ENCODE data around the gene CTNNA1.

CTNNA1 gene

DNA sequence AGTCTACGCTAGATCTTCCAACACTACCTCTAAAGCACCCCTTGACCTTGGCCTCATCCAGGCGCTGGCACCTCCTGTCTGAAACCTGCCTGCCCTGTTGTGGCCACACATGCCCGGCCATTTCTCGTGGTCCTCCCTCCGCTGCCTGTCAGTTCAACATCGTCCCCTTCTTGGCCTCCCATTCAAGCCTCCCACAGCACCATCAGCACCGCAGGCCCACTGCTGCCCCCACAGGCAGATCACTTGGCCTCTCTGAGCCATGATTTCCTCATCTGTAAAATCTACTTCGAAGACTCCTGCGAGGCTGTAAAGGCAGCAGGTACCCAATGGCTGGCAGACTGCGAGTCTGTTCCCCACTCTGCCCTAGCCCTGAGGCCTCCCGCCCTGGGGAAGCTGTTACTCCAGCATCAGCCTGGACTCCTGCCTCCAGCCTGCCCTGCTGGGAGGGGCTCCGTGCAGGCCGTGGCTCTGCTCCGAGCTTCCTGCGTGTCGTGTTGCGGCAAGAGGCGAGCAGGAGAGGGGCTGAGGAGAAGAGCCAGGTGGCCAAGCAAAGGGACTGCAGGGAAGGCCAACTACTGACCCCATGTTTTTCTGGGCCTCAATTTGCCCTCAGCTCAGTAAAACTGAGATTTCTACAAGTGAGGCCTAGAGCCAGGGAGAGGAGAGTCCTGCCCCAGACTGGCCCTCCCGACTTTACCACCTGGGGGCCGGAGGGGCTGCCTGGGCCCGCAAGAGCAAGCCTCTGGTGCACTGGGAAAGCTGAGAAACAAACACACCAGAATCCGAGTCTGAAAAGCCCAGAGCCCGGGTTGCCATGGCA is 192.4 kb downstream of the CTNNA1 start:
- no peaks in the 10 kb centered on the region for H3K9me3 Mint-ChIP-seq
- peaks cover 29% of the 10 kb centered on the region for H3K36me3 Mint-ChIP-seq (ENCODE audit: low read depth)
- H3K27ac Mint-ChIP-seq: no peak overlapping the region
- no peaks in the 10 kb centered on the region for H3K27me3 Mint-ChIP-seq
- H3K4me3 Mint-ChIP-seq: no peak overlapping the region
- H3K4me1 Mint-ChIP-seq (ENCODE audit: low read depth): peaks cover 6% of the 10 kb centered on the region
- DNase-seq: no peak

DNA sequence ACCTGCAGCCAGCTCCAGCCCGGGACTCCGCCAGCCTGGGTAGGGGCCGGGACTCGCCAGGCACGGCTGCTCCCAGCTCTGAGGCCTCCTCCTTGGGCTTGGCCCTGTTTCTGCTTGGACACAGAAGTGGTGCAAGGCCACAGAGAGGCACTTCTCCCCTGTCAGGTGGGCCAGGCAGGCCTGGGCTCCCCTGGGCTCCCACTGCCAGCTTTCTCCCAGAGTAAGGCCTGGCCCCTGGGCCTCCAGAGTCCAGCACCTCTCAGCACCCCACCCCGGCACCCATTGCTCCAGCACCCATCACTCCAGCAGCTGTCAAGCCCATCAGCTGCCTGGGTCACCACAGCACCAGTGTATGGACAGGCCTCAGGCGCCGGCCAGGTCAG is 193.0 kb downstream of the CTNNA1 start:
- DNase-seq: no peak
- no peaks in the 10 kb centered on the region for H3K27me3 Mint-ChIP-seq
- H3K27ac Mint-ChIP-seq: no peak overlapping the region
- no peaks in the 10 kb centered on the region for H3K9me3 Mint-ChIP-seq
- H3K36me3 Mint-ChIP-seq (ENCODE audit: low read depth): peaks cover 26% of the 10 kb centered on the region
- H3K4me1 Mint-ChIP-seq (ENCODE audit: low read depth): no peaks in the 10 kb centered on the region
- H3K4me3 Mint-ChIP-seq: no peak overlapping the region

DNA sequence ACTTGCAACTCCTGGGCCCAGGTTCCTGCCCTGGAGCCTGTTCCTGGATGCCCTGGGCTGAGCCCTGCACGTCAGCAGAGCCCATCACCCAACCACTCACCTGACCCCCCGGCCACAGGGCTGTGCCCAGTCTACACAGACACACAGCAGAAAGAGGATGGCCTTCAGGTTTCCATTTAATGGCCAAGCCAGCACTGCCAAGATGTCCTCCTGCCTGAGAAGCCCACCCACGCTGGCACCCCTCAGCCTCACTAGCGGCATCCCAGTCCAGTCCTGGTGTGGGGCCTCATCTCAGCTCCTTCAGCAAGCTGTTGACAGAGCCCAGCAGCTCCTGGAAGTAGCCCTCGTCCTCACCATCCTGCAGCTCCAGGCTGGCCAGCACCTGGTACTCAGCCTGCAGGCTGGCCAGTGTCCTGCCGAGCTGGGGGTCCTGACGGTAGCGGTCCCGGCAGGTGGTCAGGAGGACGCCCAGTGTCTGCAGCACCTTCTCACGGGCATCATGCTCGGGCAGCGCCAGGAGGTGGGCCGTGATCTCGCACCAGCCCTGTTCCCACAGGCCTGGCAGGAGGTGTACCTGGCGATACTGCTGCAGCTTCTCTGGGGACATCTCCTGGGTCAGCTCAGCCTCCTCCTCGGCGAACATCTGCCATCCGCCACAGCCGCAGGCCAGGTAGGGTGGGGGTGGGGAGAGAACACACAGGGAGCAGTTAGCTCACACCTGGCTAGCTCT is 193.8 kb downstream of the CTNNA1 start:
- Mint-ChIP-seq H3K4me1 (ENCODE audit: low read depth) (no peaks in the 10 kb centered on the region), H3K9me3 (no peaks in the 10 kb centered on the region), H3K4me3 (no peak overlapping the region), H3K27ac (no peak overlapping the region), H3K36me3 (ENCODE audit: low read depth) (peaks cover 21% of the 10 kb centered on the region), H3K27me3 (no peaks in the 10 kb centered on the region)
- no peak for DNase-seq

DNA sequence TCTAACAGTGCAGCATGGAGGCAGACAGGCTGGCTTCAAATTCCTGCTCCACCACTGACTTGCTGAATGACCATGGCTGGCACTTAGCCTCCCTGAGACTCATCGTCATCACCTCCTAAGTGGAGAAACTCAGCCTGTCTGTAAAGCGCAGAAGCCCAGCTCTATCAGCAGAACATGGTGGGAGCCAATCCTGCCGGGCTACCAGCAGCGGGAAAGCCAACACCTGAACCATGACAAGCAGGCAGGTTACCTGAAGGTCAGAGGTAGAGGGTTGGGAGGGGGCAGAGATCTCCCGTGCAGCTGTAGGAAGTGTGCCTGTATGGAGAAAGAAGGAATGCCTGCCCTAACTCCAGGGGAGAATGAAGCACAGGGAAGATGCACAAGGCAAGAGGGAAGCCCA is 194.6 kb downstream of the CTNNA1 start:
- no peaks in the 10 kb centered on the region for H3K9me3 Mint-ChIP-seq
- DNase-seq: no peak
- H3K36me3 Mint-ChIP-seq (ENCODE audit: low read depth): peaks cover 19% of the 10 kb centered on the region
- H3K27me3 Mint-ChIP-seq: no peaks in the 10 kb centered on the region
- H3K4me3 Mint-ChIP-seq: no peak overlapping the region
- H3K4me1 Mint-ChIP-seq (ENCODE audit: low read depth): peaks cover 2% of the 10 kb centered on the region
- no peak overlapping the region for H3K27ac Mint-ChIP-seq

DNA sequence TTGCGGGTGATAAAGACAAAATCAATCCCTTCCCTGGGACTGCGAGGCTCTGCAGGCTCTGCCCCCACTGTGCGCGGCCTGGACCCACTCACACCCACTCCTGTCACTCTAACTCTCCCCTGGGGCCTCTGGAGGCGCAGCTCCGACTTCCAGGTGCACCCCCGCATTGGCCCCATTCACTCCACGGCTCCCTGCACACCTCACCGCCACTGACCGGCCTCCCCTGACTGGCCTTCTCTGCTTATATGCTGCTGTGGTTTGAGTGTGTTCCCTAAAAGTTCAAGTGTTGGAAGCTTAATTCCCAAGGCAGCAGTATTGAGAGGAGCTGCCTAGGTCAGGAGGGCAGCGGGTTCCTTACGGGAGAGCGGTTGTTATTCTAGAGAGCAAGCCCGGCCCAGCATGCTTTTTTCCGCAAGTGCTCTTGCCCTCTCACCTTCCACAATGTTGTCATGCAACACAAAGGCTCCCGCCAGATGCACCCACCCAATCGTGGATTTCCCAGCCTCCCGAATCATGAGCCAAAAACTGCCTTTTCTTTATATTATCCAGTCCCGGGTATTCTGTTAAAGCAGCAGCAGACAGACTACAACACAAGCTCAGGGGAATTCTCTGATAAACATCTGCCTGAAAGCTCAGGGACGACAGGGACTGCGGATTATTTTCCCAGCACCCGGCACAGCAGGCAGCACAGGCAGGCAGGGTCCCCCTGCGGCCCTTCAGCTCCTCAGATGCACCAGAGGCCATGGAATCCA is 195.4 kb downstream of the CTNNA1 start:
- Mint-ChIP-seq H3K4me3 (no peak overlapping the region), H3K27me3 (no peaks in the 10 kb centered on the region), H3K4me1 (ENCODE audit: low read depth) (peaks cover 11% of the 10 kb centered on the region), H3K27ac (no peak overlapping the region), H3K36me3 (ENCODE audit: low read depth) (peaks cover 13% of the 10 kb centered on the region), H3K9me3 (no peaks in the 10 kb centered on the region)
- no peak for DNase-seq

DNA sequence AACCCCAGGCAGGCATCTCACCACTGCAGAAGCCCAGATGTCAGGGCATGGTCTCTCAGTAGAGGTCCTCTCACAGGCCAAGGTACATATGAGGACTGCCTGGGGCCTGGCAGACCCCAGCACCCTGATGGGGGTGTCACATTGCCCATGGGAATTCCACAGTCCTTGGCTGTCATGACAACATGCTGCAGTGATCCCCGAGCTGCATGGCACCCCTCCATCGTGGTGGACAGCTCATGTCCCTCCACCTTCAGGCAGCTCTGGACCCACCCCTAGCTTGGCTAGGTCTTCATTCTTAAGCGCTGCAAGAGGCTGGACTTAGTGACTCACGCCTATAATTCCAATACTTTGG is 196.0 kb downstream of the CTNNA1 start:
- no peak for DNase-seq
- Mint-ChIP-seq H3K4me3 (no peak overlapping the region), H3K36me3 (ENCODE audit: low read depth) (peaks cover 12% of the 10 kb centered on the region)

DNA sequence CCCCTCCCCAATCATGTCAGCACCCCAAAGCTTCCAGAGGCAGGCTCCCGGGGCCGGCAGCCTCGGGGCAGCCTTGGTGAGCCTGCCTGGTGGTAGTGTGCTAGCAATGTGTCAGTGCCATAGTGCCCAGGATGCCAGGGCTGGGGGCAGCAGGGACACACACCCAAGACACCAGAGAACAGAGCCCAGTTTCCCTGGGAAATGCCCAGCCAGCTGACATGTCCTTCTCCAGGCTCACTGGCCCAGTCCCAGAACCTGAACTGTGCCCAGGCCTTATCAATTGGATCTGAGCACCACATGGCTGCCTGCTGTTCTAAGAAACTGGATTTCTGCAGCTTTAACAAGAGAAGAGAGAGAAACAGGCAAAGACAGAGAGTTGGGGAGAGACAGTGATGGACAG is 196.8 kb downstream of the CTNNA1 start:
- Mint-ChIP-seq H3K27me3 (no peaks in the 10 kb centered on the region), H3K9me3 (no peaks in the 10 kb centered on the region), H3K36me3 (ENCODE audit: low read depth) (peaks cover 13% of the 10 kb centered on the region), H3K27ac (no peak overlapping the region), H3K4me3 (no peak overlapping the region), H3K4me1 (ENCODE audit: low read depth) (peaks cover 16% of the 10 kb centered on the region)
- DNase-seq: peak; percentile 12

More for the DNA sequence above, 196.0 kb downstream of the CTNNA1 start:
- Mint-ChIP-seq H3K27ac (no peak overlapping the region), H3K9me3 (no peaks in the 10 kb centered on the region), H3K4me1 (ENCODE audit: low read depth) (peaks cover 16% of the 10 kb centered on the region), H3K27me3 (no peaks in the 10 kb centered on the region)

DNA sequence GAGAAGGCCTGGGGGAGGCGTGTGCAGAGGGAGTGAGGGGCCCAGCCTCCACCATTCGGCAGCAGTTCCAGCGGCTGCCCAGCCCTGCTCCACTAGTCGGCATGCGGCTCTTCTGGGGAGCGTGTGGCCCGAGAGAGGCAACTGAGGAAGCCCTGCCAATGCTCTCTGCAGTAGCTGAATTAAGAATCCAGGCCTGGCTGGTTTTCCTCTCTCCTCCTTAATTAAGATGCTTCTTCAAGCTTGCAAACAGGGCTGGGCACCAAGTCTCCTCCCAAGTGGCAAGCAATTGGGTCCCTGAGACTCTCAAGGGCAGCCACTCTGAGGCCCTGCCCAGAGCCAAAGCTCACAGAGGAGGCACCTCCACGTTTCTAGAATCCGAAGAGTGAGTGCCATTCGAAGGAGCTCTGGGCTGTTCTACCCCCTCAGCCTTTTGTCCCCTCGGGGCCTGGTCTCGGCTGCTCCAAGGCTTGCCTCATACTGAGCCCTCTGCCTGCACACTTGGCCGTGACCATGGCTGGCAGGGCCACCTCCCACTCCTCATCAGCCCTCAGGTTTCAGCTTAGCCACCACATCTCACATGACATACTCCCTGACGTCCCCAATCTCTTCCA is 197.3 kb downstream of the CTNNA1 start:
- H3K4me1 Mint-ChIP-seq (ENCODE audit: low read depth): peaks cover 16% of the 10 kb centered on the region
- H3K9me3 Mint-ChIP-seq: no peaks in the 10 kb centered on the region
- H3K27me3 Mint-ChIP-seq: no peaks in the 10 kb centered on the region

DNA sequence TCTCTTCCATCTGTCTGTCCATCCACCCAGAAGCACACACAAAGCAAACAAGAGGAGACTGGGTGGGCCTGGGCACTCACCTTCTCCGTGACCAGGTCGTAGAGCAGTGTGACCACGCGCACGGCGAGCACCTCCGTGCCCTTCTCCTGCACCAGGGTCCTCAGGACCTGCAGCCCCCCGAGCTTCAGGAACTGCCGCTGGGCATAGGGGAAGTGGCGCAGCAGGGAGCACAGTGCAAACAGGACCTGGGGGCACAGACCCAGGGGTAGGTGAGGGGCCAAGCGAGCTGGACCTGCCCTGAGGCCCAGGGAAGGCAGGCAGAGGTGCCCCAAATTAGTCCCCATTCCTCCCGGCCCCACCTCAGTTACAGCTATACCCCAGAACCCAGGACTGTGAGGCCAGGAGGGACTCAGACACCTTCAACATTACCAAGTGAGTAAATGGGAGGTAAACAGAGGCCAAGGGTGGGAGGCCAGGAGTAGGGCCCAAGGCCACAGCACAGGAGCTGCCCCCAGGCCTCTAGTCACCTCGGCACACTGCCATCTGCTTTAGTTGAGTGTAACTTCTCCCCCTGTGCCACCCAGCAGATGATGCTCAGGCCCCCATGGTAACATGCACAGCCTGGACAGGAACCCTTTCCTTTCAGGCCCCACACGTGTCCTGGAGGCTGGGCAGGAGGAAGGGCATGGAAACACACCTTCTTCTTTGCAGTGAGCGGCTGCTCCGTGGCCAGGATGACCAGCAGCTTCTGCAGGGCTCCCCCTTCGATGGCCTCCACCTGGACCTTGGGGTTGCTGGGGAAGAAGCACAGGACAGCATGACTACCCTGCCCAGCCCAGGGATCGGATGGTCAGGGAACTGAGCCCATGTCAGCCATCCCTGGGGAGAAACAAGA is 198.1 kb downstream of the CTNNA1 start:
- H3K27ac Mint-ChIP-seq: no peak overlapping the region
- H3K27me3 Mint-ChIP-seq: no peaks in the 10 kb centered on the region
- peaks cover 21% of the 10 kb centered on the region for H3K36me3 Mint-ChIP-seq (ENCODE audit: low read depth)
- H3K4me1 Mint-ChIP-seq (ENCODE audit: low read depth): peaks cover 16% of the 10 kb centered on the region
- no peak overlapping the region for H3K4me3 Mint-ChIP-seq
- peak; percentile 20 for DNase-seq
- no peaks in the 10 kb centered on the region for H3K9me3 Mint-ChIP-seq

More for the DNA sequence above, 197.3 kb downstream of the CTNNA1 start:
- Mint-ChIP-seq H3K4me3 (no peak overlapping the region), H3K27ac (no peak overlapping the region), H3K36me3 (ENCODE audit: low read depth) (peaks cover 17% of the 10 kb centered on the region)
- DNase-seq: peak; percentile 22

DNA sequence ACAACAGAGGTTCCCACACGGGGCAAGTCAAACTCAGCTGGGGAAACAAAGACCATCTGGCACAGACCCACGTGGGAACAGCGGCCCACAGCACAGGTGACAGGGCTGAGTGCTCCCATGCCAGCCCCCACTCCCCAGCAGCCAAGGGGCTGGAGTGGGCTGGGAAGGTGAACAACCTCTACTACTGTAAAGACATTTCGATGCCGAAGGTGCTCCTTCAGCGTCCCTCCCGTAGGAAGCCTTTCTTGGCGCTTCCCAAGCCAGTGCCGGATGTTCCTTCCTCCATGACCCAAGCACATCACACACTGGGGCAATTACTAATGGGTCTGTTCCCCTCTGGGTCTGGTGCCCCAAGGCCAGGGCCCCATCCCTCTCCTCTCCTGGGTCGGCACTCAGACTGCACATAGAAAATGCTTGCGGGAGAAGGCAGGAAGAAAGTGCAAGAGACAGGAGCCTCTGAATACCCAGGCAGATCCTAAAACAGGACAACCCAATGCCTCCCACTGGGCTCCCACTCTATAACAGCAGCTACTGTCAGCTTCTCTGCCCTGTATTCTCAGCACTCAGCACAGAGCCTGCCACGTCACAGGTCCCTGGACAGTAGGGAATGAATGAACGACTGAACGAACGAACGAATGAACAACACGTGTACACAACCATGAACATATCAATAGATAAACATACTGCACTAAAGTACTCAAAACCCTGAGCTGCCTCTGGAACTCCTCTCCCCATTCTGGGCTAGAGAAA is 198.9 kb downstream of the CTNNA1 start:
- Mint-ChIP-seq H3K27ac (no peak overlapping the region), H3K36me3 (ENCODE audit: low read depth) (peaks cover 19% of the 10 kb centered on the region), H3K27me3 (no peaks in the 10 kb centered on the region), H3K9me3 (no peaks in the 10 kb centered on the region), H3K4me1 (ENCODE audit: low read depth) (peaks cover 16% of the 10 kb centered on the region), H3K4me3 (no peak overlapping the region)
- DNase-seq: no peak

DNA sequence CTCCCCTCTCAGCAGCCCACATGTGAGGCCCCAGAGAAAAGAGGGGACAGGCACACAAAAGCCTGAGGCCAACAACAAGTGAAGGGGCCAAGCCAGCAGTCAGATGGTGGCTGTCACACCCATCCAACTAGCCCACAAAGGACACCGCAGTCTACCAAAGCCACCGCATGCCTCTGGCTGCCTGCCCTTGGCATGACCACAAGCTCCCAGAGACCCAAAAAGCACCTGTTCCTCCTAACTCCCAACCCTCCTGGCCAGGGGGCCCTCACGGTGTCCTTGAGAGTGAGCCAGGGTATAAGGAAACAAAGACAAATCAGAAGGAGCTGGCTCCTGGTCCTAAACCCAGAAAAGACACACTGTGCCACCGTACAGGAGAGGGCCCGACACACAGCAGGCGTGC is 199.7 kb downstream of the CTNNA1 start:
- Mint-ChIP-seq H3K27ac (peak overlapping the region; percentile 34), H3K9me3 (no peaks in the 10 kb centered on the region), H3K4me3 (no peak overlapping the region), H3K4me1 (ENCODE audit: low read depth) (peaks cover 16% of the 10 kb centered on the region), H3K27me3 (no peaks in the 10 kb centered on the region), H3K36me3 (ENCODE audit: low read depth) (peaks cover 11% of the 10 kb centered on the region)
- no peak for DNase-seq

DNA sequence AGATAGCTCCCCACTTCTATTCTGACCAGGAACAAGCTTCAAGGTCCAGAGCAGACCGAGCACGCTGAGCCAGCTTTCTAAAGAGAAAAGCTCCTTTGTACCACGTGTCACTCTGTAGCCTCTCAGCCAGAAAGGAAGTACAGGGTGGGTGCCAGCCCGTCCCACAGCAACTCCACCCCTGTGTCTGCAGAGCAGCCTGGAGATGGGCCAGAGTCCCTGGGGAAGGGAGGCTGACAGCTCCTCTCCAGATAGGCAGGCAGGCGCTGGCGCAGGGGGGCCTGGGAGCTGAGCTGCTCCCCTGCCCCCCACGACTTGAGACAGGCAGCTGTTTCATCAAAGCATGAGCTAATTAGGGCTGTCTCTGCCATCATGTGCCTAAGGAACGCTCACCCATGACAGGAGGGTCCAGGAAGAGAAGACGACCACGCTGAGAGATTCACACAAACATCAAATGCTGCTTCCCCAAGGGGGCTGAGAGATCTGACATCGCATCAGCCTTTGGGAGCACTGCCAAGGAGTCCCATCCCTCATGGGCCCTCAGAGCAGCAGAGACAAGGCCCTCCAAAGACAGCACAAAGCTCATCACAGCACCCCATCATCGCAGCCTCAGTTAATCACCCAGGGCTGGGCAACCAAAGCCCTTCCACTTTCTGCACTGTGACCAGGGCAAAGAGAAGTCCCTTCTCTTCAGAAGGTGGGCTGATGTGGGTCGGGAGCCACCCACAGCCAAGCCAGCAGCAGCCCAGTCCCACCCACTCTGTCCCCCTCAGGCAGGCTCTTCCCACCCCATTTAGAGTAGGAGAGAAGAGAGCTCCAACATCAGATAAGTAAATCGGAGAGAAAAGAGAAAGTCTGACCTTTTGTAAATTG is 200.4 kb downstream of the CTNNA1 start:
- Mint-ChIP-seq H3K4me3 (no peak overlapping the region), H3K9me3 (no peaks in the 10 kb centered on the region), H3K4me1 (ENCODE audit: low read depth) (peaks cover 16% of the 10 kb centered on the region), H3K27me3 (no peaks in the 10 kb centered on the region), H3K27ac (no peak overlapping the region), H3K36me3 (ENCODE audit: low read depth) (peaks cover 11% of the 10 kb centered on the region)
- DNase-seq: peak; percentile 38
